Activated CD4-positive, alpha-beta T cell treated with anti-CD3 and anti-CD28 coated beads, Interleukin-2, amount 50 U/mL, for 24 hours (primary cell): ENCODE measurements around the gene ATXN7.

Source experiments
- DNase-seq, 2 donors: peaks; one replicate each; pipeline ENCODE4 v3.0.0-alpha.2; 2020; ENCODE audit warnings: low read depth in 1 of 2, low spot score in 1 of 2

Gene ATXN7

GRCh38 chr3:63900459-63900858, 36.8 kb downstream of the ATXN7 start:
- no peak for DNase-seq

- no peak for DNase-seq
These were observed 42.3 kb downstream of the ATXN7 start for GRCh38 chr3:63905731-63906620.

GRCh38 chr3:63908081-63908736, 44.5 kb downstream of the ATXN7 start:
- DNase-seq: no peak

- DNase-seq: no peak
These were observed 45.1 kb downstream of the ATXN7 start for GRCh38 chr3:63908776-63909175.

GRCh38 chr3:63909431-63909830, 45.8 kb downstream of the ATXN7 start:
- DNase-seq: no peak

- no peak for DNase-seq
These were observed 46.3 kb downstream of the ATXN7 start for GRCh38 chr3:63910001-63910400.

GRCh38 chr3:63910891-63911290, 47.2 kb downstream of the ATXN7 start:
- DNase-seq: no peak

GRCh38 chr3:63911509-63911872, 47.8 kb downstream of the ATXN7 start:
- peak in 1 of 2 donors; percentile 35 for DNase-seq

- peak; percentile 64 to 82 for DNase-seq
These were observed 48.5 kb downstream of the ATXN7 start, which contains the start of gene SCAANT1 for GRCh38 chr3:63911873-63912767. Gene SCAANT1 (minus strand): TSS chr3:63912383.

GRCh38 chr3:63912768-63913588, 49.3 kb downstream of the ATXN7 start:
- DNase-seq: peak in 1 of 2 donors; percentile 35

GRCh38 chr3:63914312-63914711, 50.6 kb downstream of the ATXN7 start:
- no peak for DNase-seq

GRCh38 chr3:63918321-63918720, 54.7 kb downstream of the ATXN7 start:
- no peak for DNase-seq

GRCh38 chr3:63920001-63920400, 56.3 kb downstream of the ATXN7 start:
- DNase-seq: no peak

- no peak for DNase-seq
These were observed 58.2 kb downstream of the ATXN7 start for GRCh38 chr3:63921741-63922482.

GRCh38 chr3:63922491-63923199, 59.0 kb downstream of the ATXN7 start:
- DNase-seq: no peak

- DNase-seq: no peak
These were observed 62.6 kb downstream of the ATXN7 start for GRCh38 chr3:63926309-63926708.

- no peak for DNase-seq
These were observed 64.0 kb downstream of the ATXN7 start for GRCh38 chr3:63927422-63928280.

GRCh38 chr3:63931290-63931689, 67.6 kb downstream of the ATXN7 start:
- no peak for DNase-seq
